Keratinocyte (primary cell): Measurements from ENCODE around the gene APMAP.

Source experiments
- CTCF ChIP-seq, 3 experiments: IDR thresholded peaks in 1 of 3; conservative IDR thresholded peaks in 1 of 3; optimal IDR thresholded peaks in 1 of 3; 2 replicates in 2 of 3; 3 replicates in 1 of 3; pipeline versions ENCODE3 to v1.5.1; 2011; ENCODE audit warnings: low read length in 3 of 3, mild to moderate bottlenecking in 3 of 3, moderate library complexity in 2 of 3, control low read depth in 1 of 3, inconsistent platforms in 1 of 3; ENCODE audit not compliant: insufficient read depth in 2 of 3; ENCODE audit errors: extremely low read depth in 1 of 3
- EZH2 ChIP-seq: IDR thresholded peaks from one replicate; pipeline ENCODE4 v1.6.1; 2012; ENCODE audit warnings: inconsistent platforms, mild to moderate bottlenecking, low read length, moderate library complexity

- no peak for TF ChIP-seq CTCF (optimal IDR thresholded peaks at IDR 0.05 in 1 of 3, IDR thresholded peaks at IDR 0.05 in 1 of 3, conservative IDR thresholded peaks at IDR 0.05 in 1 of 3; ENCODE audit: extremely low read depth in 1 of 3, insufficient read depth in 2 of 3, low read length in 3 of 3)
- TF ChIP-seq EZH2: no peak
Observed at GRCh38 chr20:24950128-24950835, 42.3 kb downstream of the APMAP start.
